GM12875 (cell line): Measurements from ENCODE around the gene NOC3L.
"Not testable (repeated sequence)": the region's sequence is repeated elsewhere in the genome, so short reads cannot be mapped to it uniquely, and the experiment has no call there.

Experiments used
- H3K4me3 ChIP-seq: one replicate; pipeline ENCODE4 v1.5.1; 2011; ENCODE audit warnings: low read depth, low read length, control low read depth
- CTCF ChIP-seq: IDR thresholded peaks from 2 replicates; pipeline ENCODE4 v1.5.1; 2011; ENCODE audit warnings: low read depth, mild to moderate bottlenecking, control low read depth, inconsistent platforms, low read length, moderate library complexity, borderline replicate concordance; ENCODE audit not compliant: insufficient read depth

The NOC3L gene

GRCh38 chr10:94403380-94404213 lies 40.9 kb upstream of the NOC3L start:
- H3K4me3 ChIP-seq, result peak overlapping the region; percentile 93
- TF ChIP-seq CTCF, result no peak

- H3K4me3 ChIP-seq, result peak overlapping the region; percentile 93
- TF ChIP-seq CTCF, result no peak
Observed at GRCh38 chr10:94402843-94403379, 40.2 kb upstream of the NOC3L start.

GRCh38 chr10:94402204-94402842 lies 39.6 kb upstream of the NOC3L start, which contains the start of gene TBC1D12:
TSS of gene TBC1D12 (plus strand) at chr10:94402541. CDS start at chr10:94402614, 73 bp downstream.
- no peak for TF ChIP-seq CTCF
- H3K4me3 ChIP-seq, result peak within 1 kb of the TSS; percentile 93

GRCh38 chr10:94398762-94399161 lies 36.0 kb upstream of the NOC3L start:
- no peak for TF ChIP-seq CTCF
- no peak overlapping the region for H3K4me3 ChIP-seq

DNA sequence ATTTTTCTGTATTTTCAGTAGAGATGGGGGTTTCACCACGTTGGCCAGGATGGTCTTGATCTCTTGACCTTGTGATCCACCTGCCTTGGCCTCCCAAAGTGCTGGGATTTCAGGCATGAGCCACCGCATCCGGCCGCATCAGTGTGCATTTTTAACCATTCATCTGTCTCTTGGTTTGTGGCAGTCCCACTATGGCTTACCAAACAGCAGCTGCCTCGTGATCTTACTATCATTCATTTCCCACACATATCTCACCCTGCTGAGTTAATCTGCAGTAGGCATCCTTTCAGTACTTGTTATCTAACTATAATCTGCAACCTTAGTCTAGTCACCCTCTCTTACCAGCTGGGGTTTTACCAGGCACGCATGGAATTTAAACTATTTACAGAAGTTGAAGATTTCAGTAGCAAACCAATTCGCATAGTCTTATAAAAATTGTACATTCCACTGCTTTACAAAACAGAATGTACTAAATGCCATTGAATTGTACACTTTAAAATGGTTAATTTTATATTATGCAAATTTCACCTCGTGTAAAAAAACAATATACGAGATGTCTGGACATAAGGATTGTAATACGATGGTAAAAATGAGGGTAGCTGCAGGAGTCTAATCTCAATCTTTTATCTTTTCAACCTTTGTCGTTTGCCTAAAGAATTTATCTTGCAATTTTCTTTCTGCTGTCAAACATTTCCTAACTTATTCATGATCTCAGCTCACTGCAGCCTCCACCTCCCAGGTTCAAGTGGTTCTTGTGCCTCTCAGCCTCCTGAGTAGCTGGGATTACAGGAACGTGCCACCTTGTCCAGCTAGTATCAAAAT lies 35.0 kb upstream of the NOC3L start:
- no peak for TF ChIP-seq CTCF
- H3K4me3 ChIP-seq, result no peak overlapping the region

GRCh38 chr10:94392117-94392516 lies 29.4 kb upstream of the NOC3L start:
- not testable (repeated sequence) for H3K4me3 ChIP-seq

- not testable (repeated sequence) for H3K4me3 ChIP-seq
Observed at GRCh38 chr10:94385733-94386132, 23.0 kb upstream of the NOC3L start.

DNA sequence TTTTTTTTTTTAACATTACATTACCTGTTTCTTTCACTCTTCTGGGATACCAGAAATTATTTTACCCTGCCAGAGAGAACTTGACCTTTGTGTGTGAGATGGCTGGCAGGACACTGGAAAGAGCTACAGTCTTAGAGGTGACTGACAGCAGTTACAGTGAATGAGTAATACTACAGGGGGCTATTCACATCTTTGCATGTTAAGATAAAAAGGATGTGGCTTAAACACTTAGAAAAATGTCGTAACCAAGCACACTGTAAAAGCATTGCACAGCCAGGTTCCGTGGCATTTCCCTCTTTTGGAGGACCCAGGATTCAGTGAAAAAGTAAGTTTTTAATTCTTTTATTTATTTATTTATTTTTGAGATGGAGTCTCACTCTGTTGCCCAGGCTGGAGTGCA lies 20.8 kb upstream of the NOC3L start:
- H3K4me3 ChIP-seq, result no peak overlapping the region
- TF ChIP-seq CTCF, result no peak
